ENCODE results near the gene ENKD1.

ENKD1 gene

GRCh38 chr16:67663151-67663876 is 3.2 kb downstream of the ENKD1 start:
- H3K36me3 Mint-ChIP-seq: peaks cover 10 to 19% of the 10 kb centered on the region in 2 donors
- H3K4me3 Mint-ChIP-seq: no peak overlapping the region
- ATAC-seq (replicated peaks) (no peak), DNase-seq (no peak)
- peaks cover 38 to 54% of the 10 kb centered on the region in 2 donors for H3K4me1 Mint-ChIP-seq
- H3K27ac Mint-ChIP-seq: no peak overlapping the region
- no peaks in the 10 kb centered on the region for H3K9me3 Mint-ChIP-seq
- H3K27me3 Mint-ChIP-seq: no peaks in the 10 kb centered on the region

GRCh38 chr16:67662653-67663010 is 3.9 kb downstream of the ENKD1 start:
- no peak overlapping the region for H3K27ac Mint-ChIP-seq
- no peak overlapping the region for H3K4me3 Mint-ChIP-seq

GRCh38 chr16:67661886-67662652 is 4.5 kb downstream of the ENKD1 start:
- H3K9me3 Mint-ChIP-seq: no peaks in the 10 kb centered on the region
- no peaks in the 10 kb centered on the region for H3K27me3 Mint-ChIP-seq
- H3K4me3 Mint-ChIP-seq: peak overlapping the region; percentile 87 to 99
- no peak for ATAC-seq (replicated peaks)
- DNase-seq: no peak
- H3K27ac Mint-ChIP-seq: peak overlapping the region; percentile 83
- H3K36me3 Mint-ChIP-seq: peaks cover 13 to 23% of the 10 kb centered on the region in 2 donors
- H3K4me1 Mint-ChIP-seq: peaks cover 31 to 53% of the 10 kb centered on the region in 2 donors

More at GRCh38 chr16:67662653-67663010, 3.9 kb downstream of the ENKD1 start:
- peaks cover 13 to 23% of the 10 kb centered on the region in 2 donors for H3K36me3 Mint-ChIP-seq
- DNase-seq (no peak), ATAC-seq (replicated peaks) (no peak)
- no peaks in the 10 kb centered on the region for H3K27me3 Mint-ChIP-seq
- H3K4me1 Mint-ChIP-seq: peaks cover 36 to 54% of the 10 kb centered on the region in 2 donors
- no peaks in the 10 kb centered on the region for H3K9me3 Mint-ChIP-seq

GRCh38 chr16:67661101-67661761 is 5.3 kb downstream of the ENKD1 start:
- Mint-ChIP-seq H3K27me3 (no peaks in the 10 kb centered on the region), H3K9me3 (no peaks in the 10 kb centered on the region), H3K36me3 (peaks cover 15 to 23% of the 10 kb centered on the region in 2 donors), H3K27ac (peak overlapping the region; percentile 83), H3K4me1 (peaks cover 28 to 45% of the 10 kb centered on the region in 2 donors), H3K4me3 (peak overlapping the region; percentile 87 to 99)
- peak in 1 of 2 donors; percentile 5 for ATAC-seq (replicated peaks)
- DNase-seq: no peak

GRCh38 chr16:67660564-67661028 is 6.0 kb downstream of the ENKD1 start, which contains the start of gene PARD6A:
Gene PARD6A, plus strand, starts transcription at chr16:67660960. Its CDS starts 79 bp downstream, at chr16:67661039.
- H3K9me3 Mint-ChIP-seq: no peaks in the 10 kb centered on the region
- H3K27ac Mint-ChIP-seq: peak within 1 kb of the TSS; percentile 97
- peaks cover 17 to 27% of the 10 kb centered on the region in 2 donors for H3K36me3 Mint-ChIP-seq
- H3K27me3 Mint-ChIP-seq: no peaks in the 10 kb centered on the region
- H3K4me1 Mint-ChIP-seq: peaks cover 28 to 46% of the 10 kb centered on the region in 2 donors
- DNase-seq (peak; percentile 95), ATAC-seq (replicated peaks) (peak; percentile 86 to 90)
- H3K4me3 Mint-ChIP-seq: peak within 1 kb of the TSS; percentile 87 to 99

- no peaks in the 10 kb centered on the region for H3K27me3 Mint-ChIP-seq
- peak within 1 kb of the TSS; percentile 87 to 99 for H3K4me3 Mint-ChIP-seq
- H3K9me3 Mint-ChIP-seq: no peaks in the 10 kb centered on the region
- H3K36me3 Mint-ChIP-seq: peaks cover 22 to 27% of the 10 kb centered on the region in 2 donors
- peak; percentile 70 to 72 for ATAC-seq (replicated peaks)
- peak within 1 kb of the TSS; percentile 97 for H3K27ac Mint-ChIP-seq
- peak; percentile 89 for DNase-seq
- H3K4me1 Mint-ChIP-seq: peaks cover 26 to 50% of the 10 kb centered on the region in 2 donors
These were observed 6.6 kb downstream of the ENKD1 start, which contains the start of gene ACD for GRCh38 chr16:67659675-67660563. Gene ACD, minus strand, starts transcription at chr16:67660260. Its CDS starts 40 bp downstream, at chr16:67660220.

- Mint-ChIP-seq H3K27me3 (no peaks in the 10 kb centered on the region), H3K4me1 (peaks cover 22 to 51% of the 10 kb centered on the region in 2 donors), H3K4me3 (peak overlapping the region; percentile 87 to 99), H3K36me3 (peaks cover 22% of the 10 kb centered on the region in 2 donors), H3K9me3 (no peaks in the 10 kb centered on the region), H3K27ac (peak overlapping the region; percentile 97)
- DNase-seq: no peak
- ATAC-seq (replicated peaks): no peak
These were observed 7.5 kb downstream of the ENKD1 start for GRCh38 chr16:67658849-67659674.

GRCh38 chr16:67657751-67658518 is 8.6 kb downstream of the ENKD1 start:
- Mint-ChIP-seq H3K4me3 (peak overlapping the region; percentile 28 to 87), H3K27ac (peak overlapping the region; percentile 63), H3K36me3 (peaks cover 20 to 21% of the 10 kb centered on the region in 2 donors), H3K4me1 (peaks cover 19 to 47% of the 10 kb centered on the region in 2 donors), H3K27me3 (no peaks in the 10 kb centered on the region), H3K9me3 (no peaks in the 10 kb centered on the region)
- DNase-seq (no peak), ATAC-seq (replicated peaks) (no peak)

- Mint-ChIP-seq H3K4me3 (no peak overlapping the region), H3K4me1 (peaks cover 19 to 47% of the 10 kb centered on the region in 2 donors), H3K9me3 (no peaks in the 10 kb centered on the region)
These were observed 9.4 kb downstream of the ENKD1 start for GRCh38 chr16:67657017-67657608.

GRCh38 chr16:67656344-67657016 is 10.1 kb downstream of the ENKD1 start:
- Mint-ChIP-seq H3K9me3 (no peaks in the 10 kb centered on the region), H3K4me3 (no peak overlapping the region), H3K4me1 (peaks cover 17 to 45% of the 10 kb centered on the region in 2 donors), H3K36me3 (peaks cover 28% of the 10 kb centered on the region in 2 donors), H3K27me3 (no peaks in the 10 kb centered on the region), H3K27ac (peak overlapping the region; percentile 42)
- no peak for ATAC-seq (replicated peaks)
- DNase-seq: no peak

More at GRCh38 chr16:67657017-67657608, 9.4 kb downstream of the ENKD1 start:
- Mint-ChIP-seq H3K36me3 (peaks cover 22 to 23% of the 10 kb centered on the region in 2 donors), H3K27me3 (no peaks in the 10 kb centered on the region), H3K27ac (peak overlapping the region; percentile 42)
- no peak for ATAC-seq (replicated peaks)
- no peak for DNase-seq

GRCh38 chr16:67655363-67655762 is 11.2 kb downstream of the ENKD1 start:
- Mint-ChIP-seq H3K4me3 (no peak overlapping the region), H3K27me3 (no peaks in the 10 kb centered on the region), H3K36me3 (peaks cover 33 to 37% of the 10 kb centered on the region in 2 donors), H3K9me3 (no peaks in the 10 kb centered on the region), H3K27ac (peak overlapping the region; percentile 21), H3K4me1 (peaks cover 15 to 42% of the 10 kb centered on the region in 2 donors)
- DNase-seq (no peak), ATAC-seq (replicated peaks) (no peak)
